Heart left ventricle (tissue), 13 donors: ENCODE data around the gene GPR12.

Experiments used
- POLR2A ChIP-seq, 2 donors: fragments of 450-650 bp; IDR thresholded peaks; one replicate each; pipeline ENCODE4 v1.6.1; 2017; ENCODE audit warnings: antibody characterized with exemption in 2 of 2, mild to moderate bottlenecking in 2 of 2, moderate library complexity in 2 of 2
- TF ChIP-seq, protein P1 (sequence below), 12 donors: fragments of 200-600 bp; sonication (generic) in 4 of 12; IDR thresholded peaks; one replicate each; pipeline versions ENCODE4 v1.5.0 to v1.8.0; 2018 to 2022; ENCODE audit warnings: antibody characterized with exemption in 12 of 12, mild to moderate bottlenecking in 5 of 12
- donor health status: ischemic (EF 13 %, LVEDD 7.1; RV severe dilation, severe dysfunction).
- donor health status: DM: no; HTN: yes; CAD: no.
- donor health status: DM: no; HTN: no; CAD: no.
- donor health status: ischemic (EF 25% LVEDD 6.9; RV normal size, moderate dysfunction).
- donor health status: ischemic (EF 25% LVEDD 5.7; RV mildly dilated, moderate dysfunction).
- donor health status: ischemic (EF 35%, LVEDD 5.7; RV mildly dilated, moderate dysfunction).
- donor health status: nonischemic (EF 11% LVEDD 7.7; RV severe dilation, severe dysfunction).
- donor health status: DM: yes; HTN: yes; CAD: no.
- donor health status: PGD.
- donor health status: ischemic (EF 29% LVEDD 5.4; RV normal size, mild dysfunction).
- donor health status: nonischemic (EF 23%, LVEDD 6.1; RV moderate dilation, normal function).

GRCh38 chr13:26735677-26736076 lies 24.9 kb downstream of the GPR12 start:
- TF ChIP-seq POLR2A (IDR thresholded peaks at IDR 0.05) = no peak
- TF ChIP-seq, protein P1, sequence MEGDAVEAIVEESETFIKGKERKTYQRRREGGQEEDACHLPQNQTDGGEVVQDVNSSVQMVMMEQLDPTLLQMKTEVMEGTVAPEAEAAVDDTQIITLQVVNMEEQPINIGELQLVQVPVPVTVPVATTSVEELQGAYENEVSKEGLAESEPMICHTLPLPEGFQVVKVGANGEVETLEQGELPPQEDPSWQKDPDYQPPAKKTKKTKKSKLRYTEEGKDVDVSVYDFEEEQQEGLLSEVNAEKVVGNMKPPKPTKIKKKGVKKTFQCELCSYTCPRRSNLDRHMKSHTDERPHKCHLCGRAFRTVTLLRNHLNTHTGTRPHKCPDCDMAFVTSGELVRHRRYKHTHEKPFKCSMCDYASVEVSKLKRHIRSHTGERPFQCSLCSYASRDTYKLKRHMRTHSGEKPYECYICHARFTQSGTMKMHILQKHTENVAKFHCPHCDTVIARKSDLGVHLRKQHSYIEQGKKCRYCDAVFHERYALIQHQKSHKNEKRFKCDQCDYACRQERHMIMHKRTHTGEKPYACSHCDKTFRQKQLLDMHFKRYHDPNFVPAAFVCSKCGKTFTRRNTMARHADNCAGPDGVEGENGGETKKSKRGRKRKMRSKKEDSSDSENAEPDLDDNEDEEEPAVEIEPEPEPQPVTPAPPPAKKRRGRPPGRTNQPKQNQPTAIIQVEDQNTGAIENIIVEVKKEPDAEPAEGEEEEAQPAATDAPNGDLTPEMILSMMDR (IDR thresholded peaks at IDR 0.05) = no peak
